ENCODE data around the gene CTSD. TPM values are rescaled to one million over a fixed set of nuclear protein-coding genes. Genes with fewer than 3 reads are reported as not detected.

Gene CTSD
- total and polyA plus RNA-seq, 7 experiments from 2014 or later = 103 to 378 (median 186) TPM

GRCh38 chr11:1728301-1728700 is 35.4 kb downstream of the CTSD start:
- DNase-seq (no peak), ATAC-seq (no peak)
- H3K4me3 Mint-ChIP-seq = peak overlapping the region in 3 of 10 donors; percentile 65 to 72 (median 67)
- Histone ChIP-seq H3K27me3 (ENCODE audit: control insufficient read depth in 2 of 2, insufficient read depth in 2 of 2, low read length in 2 of 2) (peaks cover 0 to 4% of the 10 kb centered on the region in 2 donors), H3K27ac (ENCODE audit: low read depth, low read length) (no peak overlapping the region), H3K36me3 (ENCODE audit: control insufficient read depth in 2 of 3, insufficient read depth in 3 of 3, low read length in 3 of 3) (no peaks in the 10 kb centered on the region), H3K9me3 (ENCODE audit: control insufficient read depth in 2 of 3, low read length in 3 of 3) (no peaks in the 10 kb centered on the region), H3K4me3 (ENCODE audit: low read length) (no peak overlapping the region), H3K4me1 (ENCODE audit: control insufficient read depth in 2 of 2, insufficient read depth in 2 of 2, low read length in 2 of 2) (peaks cover 0 to 7% of the 10 kb centered on the region in 2 donors)
- ChIA-PET POLR2A (interaction anchor here (1.0 kb wide), 1 partner anchor 21 kb away, joined by 3 read pairs; no protein-coding TSS in a partner anchor), CTCF (no interaction called here)
- H3K9me3 Mint-ChIP-seq = peaks cover 0 to 12% (median 0%) of the 10 kb centered on the region in 11 donors
- intact Hi-C loops (cut with micrococcal nuclease) = no loop called here
- no peaks in the 10 kb centered on the region for H3K36me3 Mint-ChIP-seq
- peaks cover 17 to 33% (median 19%) of the 10 kb centered on the region in 7 donors for H3K4me1 Mint-ChIP-seq
- H3K27ac Mint-ChIP-seq = peak overlapping the region in 1 of 9 donors; percentile 74
- peaks cover 28 to 52% (median 37%) of the 10 kb centered on the region in 5 donors for H3K27me3 Mint-ChIP-seq

DNA sequence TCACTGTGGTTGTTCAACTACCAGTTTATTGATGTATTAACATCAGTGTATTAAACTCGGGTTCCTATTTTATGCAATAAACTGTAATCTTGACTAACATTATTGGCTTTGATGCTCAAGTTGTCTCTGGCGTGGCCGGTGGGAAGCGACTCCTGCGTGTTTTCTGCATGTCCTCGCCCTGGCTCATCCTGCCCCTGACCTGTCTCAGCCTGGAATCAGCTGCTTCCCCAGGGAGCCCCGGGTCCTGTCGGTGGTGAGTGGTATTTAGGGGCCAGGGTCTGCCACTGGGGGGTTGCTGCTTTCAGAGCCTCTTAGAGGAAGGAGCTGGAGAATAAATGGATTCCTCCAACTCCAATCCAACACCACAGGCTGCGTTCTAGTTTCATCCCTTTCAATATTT is 35.9 kb downstream of the CTSD start:
- ChIA-PET CTCF (no interaction called here), POLR2A (interaction anchor here (1.0 kb wide), 1 partner anchor 21 kb away, joined by 3 read pairs; no protein-coding TSS in a partner anchor)
- Histone ChIP-seq H3K4me3 (ENCODE audit: low read length) (no peak overlapping the region), H3K27ac (ENCODE audit: low read depth, low read length) (no peak overlapping the region), H3K9me3 (ENCODE audit: control insufficient read depth in 2 of 3, low read length in 3 of 3) (no peaks in the 10 kb centered on the region), H3K4me1 (ENCODE audit: control insufficient read depth in 2 of 2, insufficient read depth in 2 of 2, low read length in 2 of 2) (peaks cover 0 to 7% of the 10 kb centered on the region in 2 donors), H3K27me3 (ENCODE audit: control insufficient read depth in 2 of 2, insufficient read depth in 2 of 2, low read length in 2 of 2) (peaks cover 0 to 4% of the 10 kb centered on the region in 2 donors), H3K36me3 (ENCODE audit: control insufficient read depth in 2 of 3, insufficient read depth in 3 of 3, low read length in 3 of 3) (no peaks in the 10 kb centered on the region)
- peaks cover 17 to 33% (median 19%) of the 10 kb centered on the region in 7 donors for H3K4me1 Mint-ChIP-seq
- intact Hi-C loops (cut with micrococcal nuclease) = no loop called here
- H3K27ac Mint-ChIP-seq = no peak overlapping the region
- DNase-seq = no peak
- H3K27me3 Mint-ChIP-seq = peaks cover 29 to 51% (median 36%) of the 10 kb centered on the region in 5 donors
- peaks cover 0 to 12% (median 0%) of the 10 kb centered on the region in 11 donors for H3K9me3 Mint-ChIP-seq
- no peak overlapping the region for H3K4me3 Mint-ChIP-seq
- H3K36me3 Mint-ChIP-seq = no peaks in the 10 kb centered on the region
- ATAC-seq = no peak

- CTCF ChIA-PET = no interaction called here
These were observed 36.5 kb downstream of the CTSD start for GRCh38 chr11:1727096-1727690.

DNA sequence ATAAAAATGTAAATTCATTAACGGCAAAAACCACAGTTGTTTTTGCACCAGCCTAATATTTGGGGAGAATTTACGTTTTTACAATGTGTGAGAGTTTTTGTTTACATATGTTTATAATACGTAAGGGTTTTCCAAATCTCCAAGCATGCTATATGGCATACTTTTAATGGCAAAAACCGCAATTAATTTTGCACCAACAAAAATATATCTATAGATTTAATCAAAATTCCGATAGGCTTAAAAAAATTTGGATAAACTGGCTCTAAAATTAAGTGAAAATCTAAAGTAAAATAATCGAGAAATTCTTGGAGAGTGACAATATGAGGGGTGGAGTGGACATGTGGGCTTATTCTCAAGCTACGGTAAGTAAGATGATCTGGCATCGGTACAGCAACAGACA is 43.9 kb downstream of the CTSD start:
- intact Hi-C loops (cut with micrococcal nuclease) = no loop called here
- no peaks in the 10 kb centered on the region for H3K27me3 ChIP-seq (ENCODE audit: control insufficient read depth in 2 of 2, insufficient read depth in 2 of 2, low read length in 2 of 2)
- no peak overlapping the region for H3K4me3 ChIP-seq (ENCODE audit: low read length)
- H3K27ac Mint-ChIP-seq = no peak overlapping the region
- H3K9me3 Mint-ChIP-seq = no peaks in the 10 kb centered on the region
- no peak overlapping the region for H3K27ac ChIP-seq (ENCODE audit: low read depth, low read length)
- no peaks in the 10 kb centered on the region for H3K9me3 ChIP-seq (ENCODE audit: control insufficient read depth in 2 of 3, low read length in 3 of 3)
- H3K4me3 Mint-ChIP-seq = no peak overlapping the region
- ATAC-seq = no peak
- peaks cover 0 to 2% (median 0%) of the 10 kb centered on the region in 7 donors for H3K4me1 Mint-ChIP-seq
- POLR2A ChIA-PET = no interaction called here
- no peak for DNase-seq
- CTCF ChIA-PET = no interaction called here
- H3K4me1 ChIP-seq (ENCODE audit: control insufficient read depth in 2 of 2, insufficient read depth in 2 of 2, low read length in 2 of 2) = no peaks in the 10 kb centered on the region
- no peaks in the 10 kb centered on the region for H3K36me3 ChIP-seq (ENCODE audit: control insufficient read depth in 2 of 3, insufficient read depth in 3 of 3, low read length in 3 of 3)
- peaks cover 0 to 8% (median 3%) of the 10 kb centered on the region in 5 donors for H3K27me3 Mint-ChIP-seq
- no peaks in the 10 kb centered on the region for H3K36me3 Mint-ChIP-seq

More at GRCh38 chr11:1727096-1727690, 36.5 kb downstream of the CTSD start:
- Mint-ChIP-seq H3K4me3 (no peak overlapping the region), H3K27ac (no peak overlapping the region), H3K27me3 (peaks cover 30 to 51% (median 34%) of the 10 kb centered on the region in 5 donors), H3K9me3 (peaks cover 0 to 12% (median 0%) of the 10 kb centered on the region in 11 donors), H3K4me1 (peaks cover 16 to 30% (median 18%) of the 10 kb centered on the region in 7 donors), H3K36me3 (no peaks in the 10 kb centered on the region)
- POLR2A ChIA-PET = interaction anchor here (0.7 kb wide), 1 partner anchor 12 kb away, joined by 3 read pairs; no protein-coding TSS in a partner anchor
- peaks cover 0 to 4% of the 10 kb centered on the region in 2 donors for H3K27me3 ChIP-seq (ENCODE audit: control insufficient read depth in 2 of 2, insufficient read depth in 2 of 2, low read length in 2 of 2)
- no peaks in the 10 kb centered on the region for H3K9me3 ChIP-seq (ENCODE audit: control insufficient read depth in 2 of 3, low read length in 3 of 3)
- ATAC-seq = no peak
- intact Hi-C loops (cut with micrococcal nuclease) = no loop called here
- DNase-seq = no peak
- no peak overlapping the region for H3K27ac ChIP-seq (ENCODE audit: low read depth, low read length)
- H3K4me3 ChIP-seq (ENCODE audit: low read length) = no peak overlapping the region
- peaks cover 0 to 7% of the 10 kb centered on the region in 2 donors for H3K4me1 ChIP-seq (ENCODE audit: control insufficient read depth in 2 of 2, insufficient read depth in 2 of 2, low read length in 2 of 2)
- H3K36me3 ChIP-seq (ENCODE audit: control insufficient read depth in 2 of 3, insufficient read depth in 3 of 3, low read length in 3 of 3) = no peaks in the 10 kb centered on the region

GRCh38 chr11:1718326-1718725 is 45.4 kb downstream of the CTSD start:
- intact Hi-C loops (cut with micrococcal nuclease) = no loop called here
- Mint-ChIP-seq H3K9me3 (peaks cover 0 to 2% (median 0%) of the 10 kb centered on the region in 11 donors), H3K4me3 (no peak overlapping the region), H3K4me1 (peaks cover 0 to 2% (median 0%) of the 10 kb centered on the region in 7 donors), H3K27me3 (peaks cover 0 to 8% (median 0%) of the 10 kb centered on the region in 5 donors), H3K36me3 (no peaks in the 10 kb centered on the region), H3K27ac (no peak overlapping the region)
- Histone ChIP-seq H3K36me3 (ENCODE audit: control insufficient read depth in 2 of 3, insufficient read depth in 3 of 3, low read length in 3 of 3) (no peaks in the 10 kb centered on the region), H3K4me1 (ENCODE audit: control insufficient read depth in 2 of 2, insufficient read depth in 2 of 2, low read length in 2 of 2) (no peaks in the 10 kb centered on the region), H3K4me3 (ENCODE audit: low read length) (no peak overlapping the region), H3K27ac (ENCODE audit: low read depth, low read length) (no peak overlapping the region), H3K9me3 (ENCODE audit: control insufficient read depth in 2 of 3, low read length in 3 of 3) (no peaks in the 10 kb centered on the region), H3K27me3 (ENCODE audit: control insufficient read depth in 2 of 2, insufficient read depth in 2 of 2, low read length in 2 of 2) (no peaks in the 10 kb centered on the region)
- CTCF ChIA-PET = interaction anchor here (0.9 kb wide), 1 partner anchor 19 kb away, joined by 3 read pairs; no protein-coding TSS in a partner anchor
- ATAC-seq (no peak), DNase-seq (no peak)
- POLR2A ChIA-PET = no interaction called here

GRCh38 chr11:1717745-1718144 is 46.0 kb downstream of the CTSD start:
- Mint-ChIP-seq H3K4me1 (no peaks in the 10 kb centered on the region), H3K27ac (no peak overlapping the region), H3K36me3 (no peaks in the 10 kb centered on the region), H3K9me3 (peaks cover 0 to 2% (median 0%) of the 10 kb centered on the region in 11 donors), H3K4me3 (no peak overlapping the region), H3K27me3 (peaks cover 0 to 7% (median 0%) of the 10 kb centered on the region in 5 donors)
- ATAC-seq = no peak
- H3K27ac ChIP-seq (ENCODE audit: low read depth, low read length) = no peak overlapping the region
- H3K9me3 ChIP-seq (ENCODE audit: control insufficient read depth in 2 of 3, low read length in 3 of 3) = no peaks in the 10 kb centered on the region
- ChIA-PET POLR2A (no interaction called here), CTCF (interaction anchor here (0.6 kb wide), 1 partner anchor 1239 kb away, joined by 3 read pairs; no protein-coding TSS in a partner anchor)
- H3K36me3 ChIP-seq (ENCODE audit: control insufficient read depth in 2 of 3, insufficient read depth in 3 of 3, low read length in 3 of 3) = no peaks in the 10 kb centered on the region
- no peak for DNase-seq
- intact Hi-C loops (cut with micrococcal nuclease) = no loop called here
- H3K4me1 ChIP-seq (ENCODE audit: control insufficient read depth in 2 of 2, insufficient read depth in 2 of 2, low read length in 2 of 2) = no peaks in the 10 kb centered on the region
- H3K4me3 ChIP-seq (ENCODE audit: low read length) = no peak overlapping the region
- H3K27me3 ChIP-seq (ENCODE audit: control insufficient read depth in 2 of 2, insufficient read depth in 2 of 2, low read length in 2 of 2) = no peaks in the 10 kb centered on the region
